Measurements from ENCODE around the gene SCARB2.

DNA sequence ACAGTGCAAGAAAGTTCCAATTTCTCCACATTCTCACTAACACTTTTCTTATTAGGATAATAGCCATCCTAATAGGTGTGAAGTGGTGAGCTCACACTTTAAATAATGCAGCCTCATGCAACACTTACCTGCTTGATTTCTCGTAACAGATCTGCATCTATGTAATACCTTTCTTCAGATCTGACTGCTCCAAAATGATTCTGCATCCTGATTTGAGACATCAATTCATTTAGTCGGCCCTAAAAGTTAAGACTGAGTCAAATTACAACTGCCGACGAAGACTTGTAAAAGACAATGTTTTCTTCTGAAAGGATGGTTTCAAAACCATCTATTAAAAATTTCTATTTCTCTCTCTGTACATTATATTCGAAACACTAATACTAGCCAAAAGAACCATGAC is 96.1 kb downstream of the SCARB2 start:
- TF ChIP-seq SIN3A (IDR thresholded peaks at IDR 0.05; ENCODE audit: low read depth): no peak
- TF ChIP-seq, protein P1, sequence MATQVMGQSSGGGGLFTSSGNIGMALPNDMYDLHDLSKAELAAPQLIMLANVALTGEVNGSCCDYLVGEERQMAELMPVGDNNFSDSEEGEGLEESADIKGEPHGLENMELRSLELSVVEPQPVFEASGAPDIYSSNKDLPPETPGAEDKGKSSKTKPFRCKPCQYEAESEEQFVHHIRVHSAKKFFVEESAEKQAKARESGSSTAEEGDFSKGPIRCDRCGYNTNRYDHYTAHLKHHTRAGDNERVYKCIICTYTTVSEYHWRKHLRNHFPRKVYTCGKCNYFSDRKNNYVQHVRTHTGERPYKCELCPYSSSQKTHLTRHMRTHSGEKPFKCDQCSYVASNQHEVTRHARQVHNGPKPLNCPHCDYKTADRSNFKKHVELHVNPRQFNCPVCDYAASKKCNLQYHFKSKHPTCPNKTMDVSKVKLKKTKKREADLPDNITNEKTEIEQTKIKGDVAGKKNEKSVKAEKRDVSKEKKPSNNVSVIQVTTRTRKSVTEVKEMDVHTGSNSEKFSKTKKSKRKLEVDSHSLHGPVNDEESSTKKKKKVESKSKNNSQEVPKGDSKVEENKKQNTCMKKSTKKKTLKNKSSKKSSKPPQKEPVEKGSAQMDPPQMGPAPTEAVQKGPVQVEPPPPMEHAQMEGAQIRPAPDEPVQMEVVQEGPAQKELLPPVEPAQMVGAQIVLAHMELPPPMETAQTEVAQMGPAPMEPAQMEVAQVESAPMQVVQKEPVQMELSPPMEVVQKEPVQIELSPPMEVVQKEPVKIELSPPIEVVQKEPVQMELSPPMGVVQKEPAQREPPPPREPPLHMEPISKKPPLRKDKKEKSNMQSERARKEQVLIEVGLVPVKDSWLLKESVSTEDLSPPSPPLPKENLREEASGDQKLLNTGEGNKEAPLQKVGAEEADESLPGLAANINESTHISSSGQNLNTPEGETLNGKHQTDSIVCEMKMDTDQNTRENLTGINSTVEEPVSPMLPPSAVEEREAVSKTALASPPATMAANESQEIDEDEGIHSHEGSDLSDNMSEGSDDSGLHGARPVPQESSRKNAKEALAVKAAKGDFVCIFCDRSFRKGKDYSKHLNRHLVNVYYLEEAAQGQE (IDR thresholded peaks at IDR 0.05; ENCODE audit: low read depth): no peak
- no peak for TF ChIP-seq POLR2A (IDR thresholded peaks at IDR 0.05; ENCODE audit: borderline replicate concordance, extremely low read depth, insufficient read depth, insufficient read length)
- no peak for TF ChIP-seq EZH2phosphoT487 (IDR thresholded peaks at IDR 0.05; ENCODE audit: borderline replicate concordance)
- TF ChIP-seq, protein P2, sequence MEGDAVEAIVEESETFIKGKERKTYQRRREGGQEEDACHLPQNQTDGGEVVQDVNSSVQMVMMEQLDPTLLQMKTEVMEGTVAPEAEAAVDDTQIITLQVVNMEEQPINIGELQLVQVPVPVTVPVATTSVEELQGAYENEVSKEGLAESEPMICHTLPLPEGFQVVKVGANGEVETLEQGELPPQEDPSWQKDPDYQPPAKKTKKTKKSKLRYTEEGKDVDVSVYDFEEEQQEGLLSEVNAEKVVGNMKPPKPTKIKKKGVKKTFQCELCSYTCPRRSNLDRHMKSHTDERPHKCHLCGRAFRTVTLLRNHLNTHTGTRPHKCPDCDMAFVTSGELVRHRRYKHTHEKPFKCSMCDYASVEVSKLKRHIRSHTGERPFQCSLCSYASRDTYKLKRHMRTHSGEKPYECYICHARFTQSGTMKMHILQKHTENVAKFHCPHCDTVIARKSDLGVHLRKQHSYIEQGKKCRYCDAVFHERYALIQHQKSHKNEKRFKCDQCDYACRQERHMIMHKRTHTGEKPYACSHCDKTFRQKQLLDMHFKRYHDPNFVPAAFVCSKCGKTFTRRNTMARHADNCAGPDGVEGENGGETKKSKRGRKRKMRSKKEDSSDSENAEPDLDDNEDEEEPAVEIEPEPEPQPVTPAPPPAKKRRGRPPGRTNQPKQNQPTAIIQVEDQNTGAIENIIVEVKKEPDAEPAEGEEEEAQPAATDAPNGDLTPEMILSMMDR (IDR thresholded peaks at IDR 0.05 in 2 of 3, conservative IDR thresholded peaks at IDR 0.05 in 1 of 3; ENCODE audit: borderline replicate concordance in 1 of 3, insufficient read depth in 1 of 3, low read depth in 2 of 3, low read length in 2 of 3): no peak
- TF ChIP-seq ELF1 (IDR thresholded peaks at IDR 0.05; ENCODE audit: borderline replicate concordance, low read depth): no peak
- no peak for TF ChIP-seq SP1 (IDR thresholded peaks at IDR 0.05; ENCODE audit: low read depth)
- no peak for TF ChIP-seq FOSL1 (IDR thresholded peaks at IDR 0.05; ENCODE audit: low read depth)
- no peak for TF ChIP-seq YY1 (IDR thresholded peaks at IDR 0.05; ENCODE audit: extremely low read depth, insufficient replicate concordance, low read depth, low read length)

Measured in HCT116 (cell line).